LHCN-M2 (cell line): ENCODE data around the gene IKZF1. TPM values are rescaled to one million over a fixed set of nuclear protein-coding genes. Genes with fewer than 3 reads are reported as not detected.

Experiments used
- DNase-seq: peaks from one replicate; pipeline ENCODE4 v3.0.0-alpha.2; 2012; ENCODE audit warnings: low read depth
- total RNA-seq: library from RNA; depleted of rRNA; stranded (reverse); fragments of >200 nt; gene quantifications from 2 replicates; pipeline ENCODE4 v1.2.3, GENCODE V29; 2014

The IKZF1 gene
- total RNA-seq, 1 experiment from 2014 or later = not detected

DNA sequence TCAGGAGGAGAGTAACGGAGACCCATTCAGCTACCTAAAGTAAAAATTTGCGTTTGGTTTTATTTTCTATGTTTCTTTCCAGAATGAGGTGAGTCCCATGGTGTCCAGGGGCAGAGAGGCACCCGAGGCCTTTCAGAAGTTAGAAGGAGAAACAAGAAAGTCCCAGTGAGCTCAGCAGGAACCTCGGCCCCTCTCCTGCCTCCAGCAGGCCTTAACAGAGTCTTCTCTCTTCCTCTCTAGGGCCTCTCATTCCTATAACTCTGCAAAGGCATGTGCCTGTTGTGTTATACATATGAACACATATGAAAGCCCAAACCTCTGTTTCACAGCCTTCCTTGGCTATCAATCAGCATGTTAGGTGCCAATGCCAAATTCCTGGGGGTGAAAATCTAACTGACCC is 20.8 kb upstream of the IKZF1 start:
- DNase-seq = no peak

DNA sequence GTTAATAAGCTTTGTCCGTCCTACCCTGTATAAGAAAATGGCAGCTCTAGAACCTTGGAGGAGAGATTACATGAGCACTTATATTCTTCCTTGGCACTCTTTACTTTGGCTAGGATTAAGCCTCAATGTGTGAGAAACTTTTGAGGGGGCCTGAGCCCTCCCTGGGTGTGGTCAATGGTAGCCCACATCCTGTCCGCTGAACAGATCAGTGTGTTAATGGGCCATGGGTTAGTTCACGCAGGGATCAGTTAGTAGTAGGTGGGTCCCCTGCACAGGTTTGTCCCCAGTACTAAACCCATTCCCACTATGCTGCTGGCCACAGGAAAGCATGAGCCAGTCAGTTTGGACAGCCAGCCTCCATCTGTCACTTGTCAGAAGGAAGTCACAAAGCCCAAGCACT is 20.2 kb upstream of the IKZF1 start:
- DNase-seq = no peak

DNA sequence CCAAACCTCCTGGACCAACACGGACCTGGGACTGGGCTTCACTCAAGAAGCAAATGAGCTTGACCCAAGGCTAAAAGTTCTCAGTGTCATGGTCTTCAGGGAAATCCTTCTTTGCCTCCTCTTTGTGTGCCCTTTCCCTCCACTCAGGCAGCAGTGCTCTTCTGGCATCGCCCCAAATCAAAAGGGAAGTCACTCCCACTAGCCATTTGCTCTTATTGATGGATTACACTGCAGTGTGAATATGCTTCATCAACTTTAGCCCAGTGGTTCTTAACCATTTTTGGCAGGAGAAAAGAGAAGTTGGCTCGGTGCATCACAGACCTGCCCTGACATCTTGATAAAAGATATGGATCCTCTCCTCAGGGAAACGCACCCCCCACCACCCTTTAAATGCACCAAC is 19.2 kb upstream of the IKZF1 start:
- DNase-seq = no peak

DNA sequence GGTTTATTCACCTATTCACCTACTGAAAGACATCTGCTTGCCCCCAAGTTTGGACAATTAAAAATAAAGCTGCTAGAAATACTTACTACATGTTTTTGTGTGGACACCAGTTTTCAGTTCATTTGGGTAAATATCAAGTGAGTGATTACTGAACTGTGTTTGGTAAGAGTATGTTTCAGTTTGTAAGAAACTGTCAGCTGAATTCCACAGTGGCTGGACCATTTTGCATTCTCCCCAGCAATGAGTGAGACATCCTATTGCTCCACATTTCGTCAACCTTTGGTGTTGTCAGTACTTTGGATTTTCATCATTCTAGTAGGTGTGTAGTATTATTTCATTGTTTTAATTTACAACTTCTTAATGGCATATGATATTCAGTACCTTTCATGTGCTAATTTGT is 17.4 kb upstream of the IKZF1 start:
- DNase-seq = no peak

DNA sequence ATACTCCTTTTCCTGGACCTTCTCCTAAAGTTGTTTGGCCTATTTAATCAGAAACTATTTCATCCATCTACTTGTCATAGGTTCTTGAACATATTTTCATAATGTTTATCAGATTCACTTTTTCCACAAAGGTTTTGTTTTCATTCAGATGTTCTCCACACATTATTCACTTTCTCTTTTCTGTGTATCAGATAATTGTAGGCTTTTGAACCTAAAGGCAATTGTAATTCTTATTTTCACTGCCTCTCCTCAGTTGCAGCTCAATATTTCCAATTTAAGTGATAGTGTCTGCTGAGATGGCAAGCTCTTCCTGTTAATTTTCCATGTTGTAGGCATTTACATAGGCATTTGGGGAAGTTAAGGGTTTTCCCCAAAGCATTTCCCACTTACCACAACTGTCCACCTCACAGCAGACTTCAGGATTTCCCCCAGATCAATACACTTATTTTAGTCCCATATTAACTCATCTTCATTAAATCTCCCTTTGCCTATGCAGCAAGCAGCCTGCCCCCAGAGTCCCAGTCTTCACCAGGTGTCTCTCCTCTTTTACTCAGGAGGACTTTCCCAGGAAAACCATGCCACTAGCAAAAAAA is 12.3 kb upstream of the IKZF1 start:
- no peak for DNase-seq

DNA sequence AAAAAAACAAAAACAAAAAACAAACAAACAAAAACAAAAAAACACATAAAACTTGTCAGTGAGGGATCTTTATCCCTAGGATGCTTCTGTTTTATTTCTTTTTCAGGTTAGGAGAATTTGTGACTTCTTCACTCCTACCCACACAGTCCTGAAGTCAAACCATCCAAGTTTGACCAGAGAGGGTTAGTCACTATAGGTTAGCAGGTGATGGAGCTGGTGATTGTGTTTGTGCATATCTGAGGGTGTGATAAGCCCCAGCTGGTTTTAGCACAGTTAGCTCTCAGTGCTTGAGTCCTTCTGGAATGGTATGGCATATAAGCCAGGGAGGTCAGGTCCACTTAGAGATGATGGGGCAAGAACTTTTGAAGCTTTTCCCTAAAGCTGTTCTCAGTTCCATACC is 11.8 kb upstream of the IKZF1 start:
- no peak for DNase-seq

DNA sequence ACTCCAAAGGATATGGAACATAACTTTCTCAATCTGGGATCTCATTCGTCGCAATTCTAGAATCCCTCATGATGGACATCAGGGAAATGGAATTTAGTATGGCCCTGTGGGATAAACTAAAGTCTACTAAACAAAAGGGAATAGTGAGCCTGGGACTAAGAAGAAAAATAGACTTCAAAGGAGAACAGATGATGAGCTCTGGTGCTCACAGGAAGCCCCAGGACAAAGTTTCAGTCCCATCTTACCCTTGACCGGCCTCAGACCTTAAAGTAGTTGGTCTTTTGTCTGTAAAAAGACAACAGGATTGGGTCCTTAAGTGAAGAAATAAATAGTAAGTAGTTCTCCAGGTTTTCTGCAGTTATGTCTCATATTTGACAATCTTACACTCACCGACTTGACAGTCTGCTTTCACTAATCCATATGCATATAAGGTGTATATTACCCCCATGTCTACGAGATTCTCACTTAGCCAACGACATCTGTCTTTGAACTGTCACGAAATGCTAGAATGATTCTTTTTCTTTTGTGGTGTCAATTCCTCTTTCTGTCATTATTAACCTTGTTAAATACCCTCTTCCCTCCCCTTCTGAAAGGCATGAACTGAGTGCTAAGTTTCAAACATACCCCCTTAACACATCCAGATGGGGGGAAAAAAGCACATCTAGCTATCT is 10.9 kb upstream of the IKZF1 start:
- DNase-seq = no peak

DNA sequence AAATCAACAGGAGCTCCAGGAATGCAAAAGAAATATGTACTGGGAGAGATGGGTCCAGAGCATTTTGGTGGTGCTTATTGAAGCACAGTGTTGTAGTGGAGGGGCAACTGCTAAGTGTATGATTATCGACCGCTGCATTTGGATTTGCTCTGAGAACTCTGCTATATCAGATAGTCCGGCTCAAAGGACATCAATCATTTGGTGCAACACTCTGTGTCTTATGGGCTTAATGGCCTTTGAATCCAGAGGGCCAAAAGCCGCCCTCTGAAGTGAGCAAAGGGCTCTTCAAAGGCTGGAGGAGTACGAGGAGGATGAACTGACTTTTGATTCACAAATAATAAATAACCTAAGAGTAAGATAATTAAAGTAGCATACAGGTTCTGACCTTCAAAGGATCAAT is 9.4 kb upstream of the IKZF1 start:
- DNase-seq = no peak

DNA sequence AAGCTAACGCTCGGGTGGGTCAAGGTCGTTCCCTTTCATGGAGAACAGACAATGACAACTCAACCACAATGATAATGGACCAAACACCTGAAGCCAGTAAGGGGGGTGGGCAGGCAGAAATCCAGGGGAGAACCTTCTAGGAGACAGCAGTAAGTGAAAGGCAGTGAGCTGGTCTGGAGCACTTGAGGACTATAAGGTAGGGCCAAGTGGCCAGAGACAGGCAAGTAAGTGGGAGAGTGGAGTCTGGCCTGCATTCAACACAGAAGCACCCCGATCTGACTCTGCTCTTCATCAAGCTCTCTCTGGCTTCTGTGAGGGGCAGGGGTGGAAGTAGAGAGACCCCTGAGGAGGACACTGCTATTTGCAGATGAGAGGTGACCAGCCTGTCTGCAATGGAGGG is 7.7 kb upstream of the IKZF1 start:
- DNase-seq = no peak

DNA sequence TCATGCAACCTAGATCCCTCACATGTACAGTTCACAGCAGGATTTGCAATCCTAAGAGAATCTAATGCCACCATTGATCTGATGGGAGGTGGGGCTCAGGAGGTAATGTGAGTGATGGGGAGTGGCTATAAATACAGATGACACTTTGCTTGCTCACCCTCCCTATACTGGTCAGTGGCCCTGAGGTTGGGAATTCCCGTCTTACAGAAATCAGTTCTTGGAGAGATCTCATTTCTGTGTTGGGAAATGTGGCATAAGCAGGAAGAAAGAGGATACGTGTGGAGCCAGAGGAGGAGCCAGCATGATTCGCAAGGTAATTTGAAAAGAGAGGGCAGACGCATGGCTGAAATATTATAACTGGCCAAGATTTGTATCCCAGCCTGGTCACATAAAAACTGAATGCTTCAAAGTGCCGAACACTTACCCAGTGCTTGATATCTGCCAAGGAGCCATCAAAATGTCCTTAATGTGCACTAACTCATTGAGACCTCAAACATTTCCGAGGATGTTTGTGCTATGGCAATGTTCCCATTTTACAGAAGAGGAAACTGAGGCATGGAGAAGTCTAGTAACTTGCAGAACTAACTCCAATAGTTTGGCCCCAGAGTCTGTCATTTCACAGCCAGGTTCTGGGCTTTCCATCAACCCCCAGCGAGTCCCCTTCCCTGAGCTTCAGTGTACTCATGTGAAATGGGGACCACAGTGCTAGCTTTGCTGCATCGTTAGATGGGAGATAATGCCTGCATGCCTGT is 5.5 kb upstream of the IKZF1 start:
- DNase-seq = no peak

DNA sequence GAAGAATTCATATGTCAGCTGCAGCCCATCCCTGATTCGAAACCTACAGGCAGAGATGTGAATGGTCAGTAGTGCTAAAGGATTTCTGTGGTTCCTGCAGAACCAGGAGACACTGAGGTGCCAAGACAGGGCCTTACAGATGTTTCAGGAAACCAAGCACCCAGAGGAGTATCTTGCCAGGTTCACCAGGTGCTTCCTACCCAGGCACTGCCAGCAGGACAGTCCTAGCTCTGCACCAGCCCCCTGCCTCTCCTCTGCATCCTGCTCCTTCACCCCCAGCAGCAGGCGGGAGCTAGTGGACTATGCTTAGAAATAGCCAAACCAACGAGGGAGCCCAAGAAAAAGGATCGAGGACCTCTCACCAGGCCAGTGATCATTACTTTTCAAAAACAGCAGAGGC is 4.2 kb upstream of the IKZF1 start:
- no peak for DNase-seq

DNA sequence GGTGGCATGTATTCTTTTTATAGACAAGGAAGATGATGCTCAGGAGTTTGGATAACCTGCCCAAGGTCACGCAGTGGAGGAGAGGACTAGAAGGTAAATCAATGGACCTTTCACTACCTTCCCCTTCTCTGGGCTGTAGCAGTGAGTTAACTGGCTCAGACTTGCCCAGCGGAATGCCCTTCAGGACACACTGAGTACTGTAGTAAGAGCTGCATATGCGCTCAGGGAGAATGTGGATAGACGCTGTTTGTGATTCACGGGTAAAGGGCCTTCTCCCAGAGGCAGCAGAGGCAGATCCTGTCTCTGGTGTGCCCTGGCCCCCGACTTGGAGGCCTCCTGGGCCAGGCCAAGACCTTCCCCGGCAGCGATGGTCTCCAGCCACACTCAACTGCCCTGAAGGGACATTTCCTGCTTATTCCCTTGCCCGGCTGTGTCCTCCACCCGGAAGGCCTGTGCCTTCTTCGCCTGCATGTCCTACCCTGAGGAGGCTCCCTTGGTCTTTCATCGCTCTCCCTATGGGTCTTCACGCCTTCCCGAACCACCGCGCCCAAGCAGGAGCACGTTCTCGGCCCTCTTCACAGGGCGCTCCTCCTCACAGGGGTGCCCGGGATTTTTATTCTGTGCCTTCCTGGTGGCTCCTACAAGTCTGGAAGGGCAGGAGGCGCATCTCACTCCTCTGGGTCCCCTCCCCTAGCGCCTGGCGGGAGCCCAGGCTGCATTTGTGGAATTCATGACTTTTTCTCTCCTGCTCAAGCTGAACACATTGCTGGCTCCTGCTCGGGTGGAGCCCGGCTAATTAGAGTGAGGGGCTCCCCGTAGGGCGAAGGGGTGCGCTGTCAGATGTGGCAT is 1.8 kb upstream of the IKZF1 start:
- no peak for DNase-seq

DNA sequence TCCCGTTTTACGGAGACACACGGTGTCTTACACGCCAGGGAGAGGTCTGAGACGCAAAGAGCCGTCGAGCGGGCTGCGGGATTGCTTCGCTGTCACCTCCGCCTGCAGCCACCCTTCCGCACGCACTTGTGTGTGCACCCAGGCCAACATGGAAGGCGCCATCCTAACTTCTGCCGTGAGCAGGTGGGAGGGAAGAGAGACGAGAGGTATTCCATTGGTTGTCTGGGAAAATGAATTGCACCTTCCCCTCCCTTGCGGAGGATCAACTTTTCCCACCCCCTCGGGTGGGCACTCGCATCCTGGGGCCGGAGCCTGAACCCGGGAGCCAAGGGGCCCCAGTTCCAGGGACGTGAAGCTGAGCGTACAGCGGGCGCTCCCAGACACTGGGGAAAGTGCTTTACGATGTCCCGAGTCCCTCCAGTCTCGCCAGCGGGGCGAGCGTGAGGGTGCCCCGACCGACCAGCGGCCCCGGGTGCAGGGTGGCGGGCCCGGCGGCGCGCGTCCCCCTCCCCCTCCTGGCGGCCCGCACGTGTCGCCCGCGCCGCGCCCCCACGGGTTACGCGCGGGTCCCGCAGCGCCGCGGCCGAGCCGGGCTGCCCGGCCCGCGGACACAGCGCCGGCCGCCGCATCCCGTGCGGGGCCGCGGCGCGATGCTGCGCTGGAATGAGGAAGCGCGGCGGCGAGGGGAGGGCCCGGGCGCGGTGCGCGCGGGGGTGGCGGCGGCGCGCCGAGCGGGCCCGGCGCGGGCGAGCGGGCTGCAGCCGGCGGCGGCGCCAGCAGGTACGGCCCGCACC is 984 bp upstream of the IKZF1 start:
- no peak for DNase-seq

DNA sequence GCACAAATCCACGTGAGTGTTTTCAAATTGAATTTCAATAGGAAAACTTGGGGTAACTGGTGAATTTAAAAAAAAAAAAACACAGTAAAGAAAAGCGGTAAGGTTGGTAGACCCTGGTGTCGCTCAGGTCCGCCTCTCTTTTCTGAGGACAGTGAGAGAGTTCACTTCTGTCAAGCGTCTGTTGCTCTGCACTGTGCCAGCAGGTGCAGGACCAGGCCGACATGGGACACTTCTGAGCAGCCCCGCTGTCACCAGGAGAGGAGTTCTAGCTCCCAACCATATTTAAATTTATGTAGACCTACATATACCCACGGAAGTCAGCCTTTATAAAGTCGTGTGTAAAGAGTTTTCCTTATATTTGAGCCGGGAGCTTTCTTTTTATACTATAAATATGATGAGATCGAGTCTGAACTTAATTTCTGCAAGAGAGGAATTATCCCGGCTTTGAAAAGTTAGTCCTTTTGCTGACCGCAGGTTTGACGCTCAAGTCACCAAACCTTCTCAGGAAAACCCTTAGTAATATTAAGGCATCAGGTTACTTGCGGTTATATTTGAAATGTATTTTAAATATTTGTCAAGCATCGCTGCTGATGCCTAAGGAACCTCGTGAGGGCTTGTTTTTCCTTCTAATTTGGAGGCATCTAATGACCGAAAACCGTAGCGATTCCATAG is 531 bp downstream of the IKZF1 start:
- no peak for DNase-seq

DNA sequence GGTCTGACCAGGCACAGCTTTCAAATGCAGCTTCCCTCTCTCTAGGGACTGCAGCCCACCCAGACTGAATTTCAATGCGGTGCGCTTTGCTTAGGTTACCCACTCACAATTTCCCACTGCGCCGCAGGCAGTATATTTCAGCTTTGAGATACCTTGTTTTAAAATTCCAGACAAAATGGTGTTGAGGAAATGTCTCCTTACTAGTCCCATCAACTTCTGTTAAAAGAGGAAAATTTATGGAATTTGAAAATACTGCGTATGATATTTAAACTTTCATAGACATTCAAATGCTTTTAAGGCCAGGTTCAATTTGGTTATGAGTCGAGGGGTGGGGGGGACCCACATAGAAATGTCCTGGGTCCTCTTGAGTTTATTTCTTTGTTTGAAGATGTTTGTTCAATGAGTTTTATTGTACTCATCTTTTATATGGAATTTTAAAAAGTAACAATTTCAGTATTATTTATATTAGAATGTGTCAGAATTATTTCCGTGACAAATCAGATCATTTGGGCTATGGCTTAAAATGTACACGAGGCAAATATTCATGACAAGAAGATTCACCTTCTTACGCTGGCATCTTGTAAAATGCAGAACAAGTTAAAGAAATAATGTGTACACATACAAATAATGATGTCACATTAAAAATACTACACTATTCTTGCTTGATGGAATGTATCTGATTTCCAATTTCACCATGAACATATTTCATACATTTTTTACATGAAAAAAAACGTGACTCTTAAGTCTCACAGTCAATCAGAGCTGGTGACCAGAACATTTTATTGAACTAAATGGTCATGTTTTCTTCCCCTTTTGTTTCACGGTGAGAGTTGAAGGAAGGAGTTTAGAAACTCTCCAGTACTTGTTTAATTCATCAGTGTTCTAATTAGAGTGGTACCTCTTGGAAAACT is 1.3 kb downstream of the IKZF1 start:
- DNase-seq = no peak

DNA sequence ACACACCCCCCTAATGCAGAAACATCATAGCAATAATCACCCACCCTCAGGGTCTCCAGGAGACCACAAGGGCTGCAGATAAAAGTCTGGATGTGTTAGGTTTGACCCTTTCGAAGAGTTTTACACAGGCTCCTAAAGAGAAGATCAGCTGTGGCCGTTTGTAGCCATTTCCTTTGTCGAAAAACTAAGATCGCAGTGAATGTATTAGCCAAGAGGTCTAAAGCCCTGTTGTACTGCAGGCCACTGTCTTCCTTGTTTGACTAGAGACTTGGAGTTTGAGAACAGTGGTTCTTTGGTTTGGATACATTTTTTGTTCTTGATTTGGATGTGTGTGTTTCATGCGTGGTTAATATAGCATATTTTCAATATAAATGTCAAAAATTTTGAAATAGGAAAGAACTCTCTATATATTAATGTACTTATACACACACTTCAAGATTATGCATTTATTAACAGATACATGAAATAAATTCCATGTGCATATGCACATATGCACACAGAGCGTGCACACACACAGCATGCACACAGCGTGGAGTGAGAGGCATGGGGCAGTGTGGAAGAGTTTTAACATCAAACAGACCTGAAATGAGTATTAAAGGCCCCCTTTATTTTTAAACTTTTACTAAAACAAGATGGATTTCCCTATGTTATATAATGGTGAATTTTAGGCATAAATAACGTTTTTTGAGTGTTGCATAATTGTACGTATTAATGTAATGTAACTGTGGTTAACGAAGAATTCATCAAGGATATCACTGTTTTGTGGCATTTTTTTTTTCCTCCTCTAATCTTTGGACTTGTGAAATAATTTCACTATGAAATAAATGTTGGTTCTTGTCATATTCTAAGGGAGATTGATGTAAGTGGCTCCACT is 2.2 kb downstream of the IKZF1 start:
- DNase-seq = no peak

DNA sequence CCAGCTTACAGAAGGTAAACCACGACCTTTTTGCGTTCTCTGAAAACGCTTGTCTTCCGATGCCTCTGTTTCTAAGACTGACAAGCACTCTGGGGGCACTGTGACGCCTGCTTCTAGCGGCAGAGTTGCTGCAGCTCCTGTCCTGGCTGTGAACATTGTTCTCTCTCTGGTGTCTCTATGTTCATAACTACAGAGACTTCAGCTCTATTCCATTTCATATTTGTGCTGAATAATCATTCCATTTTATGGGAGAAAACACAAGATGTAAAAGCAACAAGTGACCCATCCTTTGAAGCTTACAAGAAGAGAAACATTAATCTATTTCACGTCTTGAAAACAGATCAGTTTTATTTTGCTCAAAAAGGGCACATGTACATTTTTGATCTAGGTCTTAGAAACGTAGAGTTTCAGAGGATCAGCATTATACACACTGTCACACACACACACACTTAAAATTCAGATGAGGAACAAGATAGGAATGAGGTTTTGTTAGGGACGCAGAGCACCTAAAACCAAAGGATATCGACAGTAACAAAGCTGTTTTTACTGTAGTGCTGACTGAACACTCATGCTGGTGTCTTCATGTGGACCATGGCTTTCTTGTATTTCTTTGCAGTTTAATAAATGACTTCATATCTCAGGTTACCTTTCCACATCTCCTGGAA is 3.0 kb downstream of the IKZF1 start:
- DNase-seq = no peak

DNA sequence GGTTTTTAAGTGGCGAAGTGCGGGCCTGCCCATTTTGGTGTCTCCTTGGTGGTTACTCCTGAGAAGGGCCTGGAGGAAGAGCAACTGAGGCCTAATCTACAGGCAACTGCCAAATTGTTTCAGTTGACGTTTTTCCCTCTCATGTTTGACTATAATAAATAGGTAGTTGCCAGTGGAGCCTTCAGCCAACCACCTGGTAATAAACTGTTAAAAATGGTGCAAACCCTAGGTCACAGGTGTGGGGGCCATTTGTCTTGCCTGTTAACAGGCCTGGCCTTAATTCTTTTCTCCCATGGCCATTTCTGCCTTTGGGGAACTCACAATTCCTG is 3.7 kb downstream of the IKZF1 start:
- no peak for DNase-seq
